ENCODE data around the gene TNPO1.

The TNPO1 gene

GRCh38 chr5:72936893-72937292 lies 120.4 kb downstream of the TNPO1 start:
- no peak for DNase-seq

DNA sequence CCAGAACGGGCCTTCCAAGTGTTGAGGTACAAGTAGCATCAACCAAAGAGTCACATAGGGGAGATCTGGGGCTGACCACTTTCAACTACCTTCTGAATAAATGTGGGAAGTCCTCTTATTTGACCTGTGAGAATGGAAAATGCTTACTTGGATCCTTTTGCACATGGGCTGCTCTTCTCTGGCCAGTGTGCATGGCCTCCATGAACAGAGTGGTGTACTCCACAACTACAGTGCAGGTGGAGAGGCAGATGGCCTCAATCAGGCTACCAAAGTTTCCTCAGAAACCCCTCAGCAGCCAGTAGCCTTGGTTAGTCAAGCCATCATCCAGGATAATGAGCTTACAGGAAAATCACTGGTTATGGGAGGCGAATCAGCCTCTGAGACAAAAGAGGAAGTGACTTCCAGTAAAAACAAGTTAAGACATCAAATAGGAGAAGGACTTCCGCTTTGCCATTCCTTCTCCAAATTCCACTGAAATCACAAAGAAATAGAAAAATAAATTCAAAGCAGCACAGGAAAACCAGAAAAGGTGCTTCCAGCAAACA lies 121.1 kb downstream of the TNPO1 start:
- no peak for DNase-seq

- DNase-seq, result no peak
Observed at GRCh38 chr5:72938206-72938605, 121.7 kb downstream of the TNPO1 start.

DNA sequence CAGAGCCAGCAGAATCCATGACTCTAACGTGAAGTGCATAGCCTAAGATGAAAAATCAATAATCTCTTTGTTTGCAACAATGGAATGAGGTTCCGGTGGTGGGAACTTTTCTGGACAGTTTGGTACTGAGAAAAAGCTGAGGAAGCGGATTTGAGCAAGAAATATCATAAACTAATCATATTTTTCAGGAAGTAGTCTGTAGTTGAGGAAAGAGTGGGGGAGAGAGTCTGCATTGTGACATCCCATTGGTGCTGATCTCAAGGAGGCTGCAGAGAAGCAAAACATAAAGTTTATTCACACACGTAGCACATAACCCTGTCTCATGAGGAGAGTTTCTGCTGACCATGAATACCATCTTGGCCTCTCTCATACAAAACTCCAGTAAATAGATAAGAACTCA lies 123.6 kb downstream of the TNPO1 start:
- DNase-seq, result no peak

GRCh38 chr5:72943307-72943706 lies 126.8 kb downstream of the TNPO1 start:
- no peak for DNase-seq

- DNase-seq, result no peak
Observed at GRCh38 chr5:72947498-72947897, 131.0 kb downstream of the TNPO1 start.

DNA sequence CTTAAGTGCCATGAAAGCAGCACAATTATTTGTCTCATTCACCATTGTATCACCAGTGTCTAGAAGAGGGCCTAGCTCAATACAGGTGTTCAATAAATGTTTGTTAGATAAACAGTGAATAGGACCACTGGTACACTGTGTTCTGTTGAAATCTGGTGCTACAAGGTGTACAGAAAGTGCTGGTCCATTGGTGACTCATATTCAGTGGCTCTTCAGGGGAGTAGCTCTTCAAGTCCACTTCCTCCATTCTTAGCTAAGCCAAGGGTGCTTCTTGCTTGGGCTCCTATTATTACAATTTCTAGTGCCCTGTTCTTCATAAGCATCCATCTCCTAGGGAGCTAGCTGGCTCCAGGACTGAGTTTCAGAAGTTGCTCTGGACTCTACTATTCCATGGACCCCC lies 133.0 kb downstream of the TNPO1 start:
- no peak for DNase-seq

DNA sequence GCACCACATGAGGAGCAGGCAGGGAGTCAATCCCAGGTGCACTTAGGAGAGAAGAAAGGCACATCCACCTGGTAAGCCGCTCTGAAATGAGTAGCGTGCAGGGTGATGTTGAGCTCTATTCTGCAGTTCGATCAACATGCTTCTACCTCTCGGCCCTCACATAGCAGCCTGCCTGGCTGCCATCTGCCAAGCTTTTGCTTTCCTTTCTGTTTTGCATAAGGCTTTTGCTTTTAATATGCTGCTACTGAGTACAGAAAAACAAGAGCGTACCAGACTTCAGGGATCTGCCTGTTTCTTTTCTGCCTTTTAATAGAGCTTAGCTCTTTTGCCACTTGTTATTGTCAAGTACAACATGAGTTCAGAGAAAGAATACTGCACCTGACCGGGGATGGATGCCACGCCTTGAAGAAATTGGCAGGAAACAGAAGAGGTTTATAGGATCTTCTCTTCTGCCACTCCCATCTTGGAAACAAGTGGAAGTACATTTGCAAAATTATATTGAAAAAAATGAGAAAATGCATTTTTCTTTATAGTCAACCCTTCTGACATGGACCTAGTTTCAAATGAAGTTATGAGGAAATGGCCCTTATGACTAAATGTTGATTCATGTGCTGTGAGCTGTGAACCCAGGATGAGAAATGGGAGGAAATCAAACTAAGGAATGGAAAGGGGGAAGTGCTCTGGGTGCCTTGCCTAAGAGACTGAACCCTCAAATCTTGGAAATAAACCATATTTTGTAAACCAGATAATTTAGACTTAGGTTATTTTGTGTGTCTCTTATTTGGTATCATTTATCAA lies 135.4 kb downstream of the TNPO1 start:
- DNase-seq, result no peak

DNA sequence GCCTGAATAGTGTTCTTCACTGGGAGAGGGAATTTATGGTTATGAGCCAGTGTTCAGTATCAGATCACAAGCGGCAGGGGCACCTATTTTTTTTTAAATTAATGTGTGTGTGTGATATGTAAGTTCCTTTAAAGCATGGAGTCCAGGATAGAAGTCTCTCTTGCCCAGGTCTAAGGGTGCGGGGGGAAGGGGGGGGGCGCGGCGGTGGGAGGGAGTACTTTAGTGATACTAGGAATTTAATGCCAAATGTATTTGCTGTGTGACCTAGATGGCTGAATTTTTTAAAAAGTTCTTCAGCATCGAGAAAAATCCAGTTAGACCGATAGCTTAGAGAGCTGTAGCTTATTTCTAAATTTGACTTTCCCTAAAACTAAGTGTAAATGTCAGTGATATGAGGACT lies 137.9 kb downstream of the TNPO1 start:
- DNase-seq, result no peak

- DNase-seq, result no peak
Observed at GRCh38 chr5:72955143-72955767, 138.8 kb downstream of the TNPO1 start.

DNA sequence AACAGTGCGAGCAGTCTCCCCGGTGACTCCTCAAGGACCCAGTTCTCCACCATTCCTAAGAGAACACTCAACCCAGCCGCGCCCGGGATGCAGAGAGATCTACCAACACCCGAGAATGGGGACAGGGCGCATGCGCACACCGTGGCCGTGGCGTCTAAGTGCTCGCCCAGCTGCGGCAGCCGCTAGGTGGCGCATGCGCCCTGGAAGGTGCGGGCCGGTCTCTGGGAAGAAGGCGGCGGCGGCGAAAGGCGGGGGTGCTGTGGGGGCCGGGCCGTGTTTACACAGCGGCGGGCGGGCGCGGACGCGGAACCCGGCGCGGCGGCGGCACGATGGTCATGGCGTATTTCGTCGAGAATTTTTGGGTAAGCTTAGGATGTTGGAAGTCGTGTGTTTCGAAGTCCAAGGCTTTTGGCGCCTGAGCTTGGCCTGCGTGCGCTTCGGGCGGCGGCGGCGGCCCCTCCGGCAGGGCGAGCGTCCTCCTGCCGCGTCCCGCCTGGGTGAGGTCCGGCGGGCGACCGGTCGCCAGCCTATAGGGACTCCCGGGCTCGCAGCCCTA lies 139.4 kb downstream of the TNPO1 start, which contains the start of gene FCHO2:
TSS of gene FCHO2 (plus strand) at position 274 of the 556 bp plus-strand sequence. CDS start at position 330, 56 bp downstream.
- peak; percentile 98 for DNase-seq

DNA sequence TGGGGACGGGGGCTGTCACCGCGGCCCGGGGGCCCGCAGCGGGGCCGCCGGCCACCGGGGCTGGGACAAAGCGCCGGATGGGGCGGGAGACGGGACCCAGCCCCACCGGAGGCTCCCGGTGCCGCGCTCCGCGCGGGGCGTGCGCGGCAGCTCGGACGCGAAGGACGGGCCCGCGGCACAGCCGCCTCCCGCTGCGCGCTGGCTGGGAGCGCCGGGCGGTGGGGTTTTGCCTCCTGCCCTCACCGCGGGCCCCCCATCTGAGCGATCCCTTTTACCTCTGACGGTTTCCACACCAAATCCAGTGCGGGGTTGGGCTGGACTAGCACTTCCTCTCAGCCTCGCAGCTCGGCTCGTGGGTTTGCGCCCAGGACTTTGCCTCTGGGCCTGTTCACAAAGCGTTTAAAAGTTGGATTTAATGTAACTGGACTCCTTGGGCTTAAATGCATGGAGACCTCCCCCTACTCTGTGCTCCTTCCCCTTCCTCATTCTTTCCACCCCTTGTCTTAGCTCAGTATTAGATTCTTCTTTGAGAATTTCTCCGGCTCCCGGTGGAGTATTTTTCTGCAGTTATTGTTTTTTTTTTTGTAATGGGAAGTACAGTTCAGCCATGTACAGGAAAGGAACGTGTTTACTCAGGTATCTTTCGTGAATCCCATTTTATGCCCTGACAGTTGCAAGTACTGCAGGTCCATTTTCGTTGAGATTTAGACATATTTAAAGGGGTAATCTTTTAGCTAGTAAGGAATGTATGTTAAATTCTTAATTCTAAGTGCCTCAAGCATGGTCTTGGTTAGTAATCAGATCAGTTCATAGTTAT lies 140.1 kb downstream of the TNPO1 start:
- peak; percentile 74 for DNase-seq

GRCh38 chr5:72957337-72957736 lies 140.9 kb downstream of the TNPO1 start:
- no peak for DNase-seq

DNA sequence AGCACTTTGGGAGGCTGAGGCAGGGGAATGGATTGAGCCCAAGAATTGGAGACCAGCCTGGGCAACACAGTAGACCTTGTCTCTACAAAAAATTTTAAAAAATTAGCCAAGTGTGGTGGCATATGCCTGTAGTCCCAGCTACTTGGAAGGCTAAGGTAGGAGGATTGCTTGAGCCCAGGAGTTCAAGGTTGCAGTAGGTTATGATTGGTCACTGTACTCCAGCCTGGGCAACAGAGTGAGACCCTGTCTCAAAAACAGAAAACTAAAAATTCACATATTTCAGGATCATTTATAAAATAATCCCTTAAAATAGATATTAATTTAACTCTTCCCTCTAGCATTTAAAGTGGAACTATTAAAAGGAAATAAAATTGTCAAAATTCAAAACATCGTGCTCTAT lies 142.8 kb downstream of the TNPO1 start:
- no peak for DNase-seq
